ENCODE measurements around the gene CD101.

CD101 gene

DNA sequence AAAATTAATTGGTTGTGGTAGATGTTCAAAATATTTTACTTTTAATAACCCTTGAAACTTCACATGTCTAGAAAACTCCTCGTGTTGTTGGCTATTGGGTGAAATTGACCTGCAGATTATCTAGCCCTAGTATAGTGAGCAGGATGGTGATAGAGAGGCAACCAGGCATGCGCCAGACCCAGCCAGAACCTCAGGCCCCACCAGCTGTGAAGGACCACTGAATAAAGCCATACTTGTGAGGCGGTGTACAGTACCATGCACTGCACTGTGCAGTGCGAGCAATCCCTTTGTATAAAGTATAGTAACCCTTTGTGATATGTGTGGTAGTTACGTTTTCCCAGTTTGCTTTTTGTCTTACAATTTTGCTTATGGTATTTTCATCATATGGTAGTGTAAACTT lies 67.0 kb downstream of the CD101 start:
- in situ Hi-C loops (cut with HindIII; ENCODE audit: low pct_ligation_motif_present, low pct_unique_long_range_greater_than_20kb, low sequenced_read_pairs): no loop called here
- DNase-seq: no peak

- DNase-seq: no peak
- in situ Hi-C loops (cut with HindIII; ENCODE audit: low pct_ligation_motif_present, low pct_unique_long_range_greater_than_20kb, low sequenced_read_pairs): no loop called here
Measured at GRCh38 chr1:117069220-117069844, 67.8 kb downstream of the CD101 start.

DNA sequence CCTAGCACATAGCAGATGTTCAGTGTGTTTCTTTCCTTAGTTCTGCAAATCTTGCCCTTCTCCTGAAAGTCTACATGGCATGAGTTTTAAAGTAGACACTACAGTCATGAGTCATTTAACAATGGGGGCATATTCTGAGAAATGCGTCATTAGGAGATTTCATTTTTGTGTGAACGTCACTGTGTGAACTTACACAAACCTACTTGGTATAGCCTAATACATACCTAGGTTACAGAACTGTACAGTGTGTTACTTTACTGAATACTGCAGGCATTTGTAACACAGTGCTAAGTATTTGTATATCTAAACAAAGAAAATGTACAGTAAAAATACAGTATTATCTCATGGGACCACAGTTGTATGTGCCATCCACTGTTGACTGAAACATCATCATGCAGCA lies 68.6 kb downstream of the CD101 start:
- in situ Hi-C loops (cut with HindIII; ENCODE audit: low pct_ligation_motif_present, low pct_unique_long_range_greater_than_20kb, low sequenced_read_pairs): no loop called here
- DNase-seq: no peak

- DNase-seq: no peak
- in situ Hi-C loops (cut with HindIII; ENCODE audit: low pct_ligation_motif_present, low pct_unique_long_range_greater_than_20kb, low sequenced_read_pairs): no loop called here
Measured at GRCh38 chr1:117076648-117077047, 75.1 kb downstream of the CD101 start.

- DNase-seq: peak; percentile 70
- in situ Hi-C loops (cut with HindIII; ENCODE audit: low pct_ligation_motif_present, low pct_unique_long_range_greater_than_20kb, low sequenced_read_pairs): no loop called here
Measured at GRCh38 chr1:117077267-117077666, 75.7 kb downstream of the CD101 start.

- in situ Hi-C loops (cut with HindIII; ENCODE audit: low pct_ligation_motif_present, low pct_unique_long_range_greater_than_20kb, low sequenced_read_pairs): no loop called here
- DNase-seq: no peak
Measured at GRCh38 chr1:117079737-117080136, 78.2 kb downstream of the CD101 start.

DNA sequence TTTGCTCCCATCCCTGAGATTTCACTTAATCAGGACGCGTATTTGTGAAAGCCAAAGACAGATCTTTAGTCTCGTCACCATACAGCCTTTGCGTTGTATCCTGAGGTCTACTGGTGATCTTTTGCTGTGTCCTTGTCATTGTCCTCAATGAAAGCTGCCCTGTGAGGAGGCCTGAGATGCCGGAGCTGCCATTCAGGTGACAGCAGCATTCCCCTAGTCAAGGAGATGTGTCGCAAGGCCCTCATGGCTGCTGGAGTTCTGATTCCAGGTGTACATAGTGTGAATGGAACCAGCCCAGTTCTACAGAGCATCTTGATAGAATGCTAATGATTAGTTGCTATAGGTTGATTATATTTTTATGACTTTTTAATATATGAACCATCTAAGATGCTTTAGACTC lies 82.7 kb downstream of the CD101 start:
- in situ Hi-C loops (cut with HindIII; ENCODE audit: low pct_ligation_motif_present, low pct_unique_long_range_greater_than_20kb, low sequenced_read_pairs): no loop called here

More for the DNA sequence above, 82.7 kb downstream of the CD101 start:
- DNase-seq: no peak
